ENCODE data around the gene KIAA1614. TPM values are rescaled to one million over a fixed set of nuclear protein-coding genes. Genes with fewer than 3 reads are reported as not detected.

KIAA1614 gene
- polyA plus RNA-seq, 3 donors from 2014 or later: not detected

DNA sequence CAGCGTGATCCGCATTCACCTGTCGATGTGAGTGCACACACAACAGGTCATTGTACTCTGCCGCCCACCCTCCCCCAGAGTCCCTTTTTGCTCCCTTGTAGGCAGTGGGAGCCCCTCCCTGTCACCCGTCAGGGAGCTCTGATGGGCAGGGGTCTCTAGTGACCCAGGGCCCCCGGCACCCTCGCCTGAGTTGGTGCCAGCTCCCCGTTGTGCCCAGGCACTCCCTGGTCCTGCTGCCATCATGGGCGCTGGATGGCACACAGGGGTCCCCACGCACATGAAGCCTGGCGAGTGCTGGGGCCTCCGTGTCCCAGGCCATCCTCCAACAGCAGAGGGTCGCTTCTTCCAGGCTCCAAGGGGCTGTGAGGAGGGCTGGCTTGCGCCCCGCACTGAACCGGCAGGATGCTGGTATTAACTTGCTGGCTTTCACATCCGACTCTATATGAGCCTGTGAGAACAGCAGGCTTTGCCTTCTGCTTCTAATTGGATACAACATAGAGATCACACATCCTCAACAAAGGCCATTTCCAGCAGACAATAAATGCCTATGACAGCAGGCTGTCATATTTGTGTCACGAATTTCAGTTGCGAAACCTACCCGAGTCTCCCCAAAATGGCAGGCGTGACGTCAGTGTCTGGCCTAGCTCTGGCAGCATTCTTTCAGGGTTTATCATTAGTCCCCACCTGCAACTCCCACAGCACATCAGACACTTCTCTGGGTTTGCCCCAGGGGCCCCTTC is 35.4 kb downstream of the KIAA1614 start:
- Mint-ChIP-seq H3K4me3 (no peak overlapping the region), H3K27me3 (ENCODE audit: low read depth in 3 of 3) (peaks cover 0 to 6% (median 4%) of the 10 kb centered on the region in 3 donors), H3K9me3 (peaks cover 0 to 2% (median 0%) of the 10 kb centered on the region in 6 donors), H3K27ac (no peak overlapping the region), H3K4me1 (peaks cover under 1% of the 10 kb centered on the region in 2 donors), H3K36me3 (peaks cover 4 to 26% (median 5%) of the 10 kb centered on the region in 3 donors)
- no peak for DNase-seq

DNA sequence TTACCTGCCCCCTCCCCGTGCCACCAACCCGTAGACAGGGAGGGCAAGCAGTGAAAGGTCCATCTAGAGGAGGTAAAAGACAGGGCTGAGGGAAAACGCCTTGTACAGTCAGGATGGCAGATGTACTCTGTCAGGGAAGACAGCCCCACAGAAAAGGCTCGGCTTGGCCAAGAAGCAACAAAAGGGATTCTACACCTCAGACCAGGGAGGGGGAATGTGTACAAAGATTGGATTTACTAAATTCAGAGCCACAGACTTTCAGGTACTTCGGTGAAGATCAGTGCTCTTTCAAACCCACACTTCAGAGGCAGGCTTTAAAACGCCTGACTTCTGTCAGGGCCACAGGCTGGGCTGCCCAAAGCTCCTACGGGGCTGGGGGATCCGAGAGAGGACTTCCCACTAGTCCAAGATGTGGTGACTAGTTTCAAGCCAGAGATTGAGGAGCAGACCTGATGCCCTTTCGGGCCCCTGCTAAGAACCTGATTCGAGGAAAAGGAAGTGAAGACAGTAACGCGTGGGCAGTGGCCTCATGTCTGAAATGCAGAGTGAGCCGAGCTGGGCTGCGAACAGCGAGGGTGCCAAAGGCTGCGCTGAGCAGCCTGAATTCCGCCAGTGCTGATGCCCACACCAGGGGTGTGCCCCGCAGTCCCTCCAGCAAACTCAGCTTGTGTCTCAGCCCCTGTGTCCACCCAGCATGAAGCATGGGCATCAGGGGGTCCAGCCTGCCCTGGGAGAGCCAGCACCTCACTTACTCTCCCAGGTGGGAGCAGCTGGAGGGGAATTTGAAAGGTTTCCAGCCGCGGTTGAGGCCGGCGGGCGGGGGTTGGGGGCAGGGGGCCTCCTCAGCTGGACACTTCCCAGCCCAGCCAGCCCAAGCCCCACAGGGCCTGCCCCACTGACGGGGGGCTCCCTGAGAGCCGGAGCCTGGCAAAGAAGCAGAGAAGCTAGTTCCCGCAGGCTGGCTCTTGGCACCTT is 36.2 kb downstream of the KIAA1614 start:
- H3K4me3 Mint-ChIP-seq: no peak overlapping the region
- no peak for DNase-seq

GRCh38 chr1:180949616-180950000 is 36.9 kb downstream of the KIAA1614 start:
- Mint-ChIP-seq H3K36me3 (peaks cover 4 to 21% (median 5%) of the 10 kb centered on the region in 3 donors), H3K27ac (no peak overlapping the region), H3K4me3 (no peak overlapping the region), H3K27me3 (ENCODE audit: low read depth in 3 of 3) (peaks cover 0 to 6% (median 4%) of the 10 kb centered on the region in 3 donors), H3K9me3 (peaks cover 0 to 2% (median 0%) of the 10 kb centered on the region in 6 donors), H3K4me1 (peaks cover 5 to 6% of the 10 kb centered on the region in 2 donors)
- DNase-seq: no peak

More for the DNA sequence above, 36.2 kb downstream of the KIAA1614 start:
- peaks cover 5% of the 10 kb centered on the region in 2 donors for H3K4me1 Mint-ChIP-seq
- peaks cover 4 to 23% (median 5%) of the 10 kb centered on the region in 3 donors for H3K36me3 Mint-ChIP-seq
- peaks cover 0 to 2% (median 0%) of the 10 kb centered on the region in 6 donors for H3K9me3 Mint-ChIP-seq
- H3K27ac Mint-ChIP-seq: no peak overlapping the region
- H3K27me3 Mint-ChIP-seq (ENCODE audit: low read depth in 3 of 3): peaks cover 0 to 6% (median 4%) of the 10 kb centered on the region in 3 donors

- no peak for DNase-seq
- H3K4me3 Mint-ChIP-seq: no peak overlapping the region
- no peak overlapping the region for H3K27ac Mint-ChIP-seq
- H3K4me1 Mint-ChIP-seq: peaks cover 7 to 9% of the 10 kb centered on the region in 2 donors
- peaks cover 0 to 2% (median 0%) of the 10 kb centered on the region in 6 donors for H3K9me3 Mint-ChIP-seq
- peaks cover 4 to 21% (median 5%) of the 10 kb centered on the region in 3 donors for H3K36me3 Mint-ChIP-seq
- H3K27me3 Mint-ChIP-seq (ENCODE audit: low read depth in 3 of 3): peaks cover 0 to 6% (median 4%) of the 10 kb centered on the region in 3 donors
Observed at GRCh38 chr1:180950321-180950720, 37.6 kb downstream of the KIAA1614 start.

GRCh38 chr1:180951186-180951745 is 38.6 kb downstream of the KIAA1614 start:
- H3K4me1 Mint-ChIP-seq: peaks cover 7 to 14% of the 10 kb centered on the region in 2 donors
- no peak overlapping the region for H3K4me3 Mint-ChIP-seq
- peaks cover 0 to 2% (median 0%) of the 10 kb centered on the region in 6 donors for H3K9me3 Mint-ChIP-seq
- peaks cover 4 to 21% (median 5%) of the 10 kb centered on the region in 3 donors for H3K36me3 Mint-ChIP-seq
- H3K27ac Mint-ChIP-seq: no peak overlapping the region
- DNase-seq: no peak
- peaks cover 0 to 6% (median 4%) of the 10 kb centered on the region in 3 donors for H3K27me3 Mint-ChIP-seq (ENCODE audit: low read depth in 3 of 3)

- Mint-ChIP-seq H3K4me3 (no peak overlapping the region), H3K27ac (no peak overlapping the region), H3K27me3 (ENCODE audit: low read depth in 3 of 3) (peaks cover 0 to 4% (median 2%) of the 10 kb centered on the region in 3 donors), H3K9me3 (no peaks in the 10 kb centered on the region), H3K36me3 (peaks cover 0 to 16% (median 0%) of the 10 kb centered on the region in 3 donors), H3K4me1 (peaks cover 7 to 14% of the 10 kb centered on the region in 2 donors)
- DNase-seq: no peak
Observed at GRCh38 chr1:180951836-180952656, 39.3 kb downstream of the KIAA1614 start.

DNA sequence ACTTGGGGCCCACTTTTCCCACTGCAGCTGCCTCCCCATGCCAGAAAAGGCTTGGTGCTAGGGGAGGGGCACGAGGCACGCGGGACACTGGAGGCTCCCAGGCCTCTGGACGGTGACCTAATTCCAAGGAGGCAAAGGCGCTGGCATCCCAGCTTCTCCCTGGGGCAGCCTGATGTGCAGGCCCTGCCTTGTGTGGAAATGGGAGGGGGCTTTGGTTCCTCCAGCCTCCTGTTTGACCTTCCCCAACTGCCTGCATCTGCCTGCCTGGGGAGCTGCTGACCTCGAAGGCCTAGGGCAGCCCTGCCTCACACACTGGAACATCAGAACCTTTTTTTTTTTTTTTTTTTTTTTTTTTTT is 39.9 kb downstream of the KIAA1614 start:
- peaks cover 0 to 14% (median 0%) of the 10 kb centered on the region in 3 donors for H3K36me3 Mint-ChIP-seq
- DNase-seq: no peak
- H3K4me1 Mint-ChIP-seq: peaks cover 7 to 14% of the 10 kb centered on the region in 2 donors
- no peak overlapping the region for H3K27ac Mint-ChIP-seq
- H3K27me3 Mint-ChIP-seq (ENCODE audit: low read depth in 3 of 3): peaks cover 0 to 4% (median 2%) of the 10 kb centered on the region in 3 donors
- H3K9me3 Mint-ChIP-seq: no peaks in the 10 kb centered on the region
- H3K4me3 Mint-ChIP-seq: no peak overlapping the region

GRCh38 chr1:180953291-180954004 is 40.8 kb downstream of the KIAA1614 start:
- no peaks in the 10 kb centered on the region for H3K9me3 Mint-ChIP-seq
- peak overlapping the region in 3 of 6 donors; percentile 22 to 51 (median 49) for H3K27ac Mint-ChIP-seq
- H3K4me1 Mint-ChIP-seq: peaks cover 7 to 14% of the 10 kb centered on the region in 2 donors
- H3K36me3 Mint-ChIP-seq: peaks cover 0 to 11% (median 3%) of the 10 kb centered on the region in 3 donors
- H3K27me3 Mint-ChIP-seq (ENCODE audit: low read depth in 3 of 3): peaks cover 0 to 4% (median 2%) of the 10 kb centered on the region in 3 donors
- peak in 1 of 3 donors; percentile 12 for DNase-seq
- H3K4me3 Mint-ChIP-seq: peak overlapping the region; percentile 77 to 87 (median 81)

DNA sequence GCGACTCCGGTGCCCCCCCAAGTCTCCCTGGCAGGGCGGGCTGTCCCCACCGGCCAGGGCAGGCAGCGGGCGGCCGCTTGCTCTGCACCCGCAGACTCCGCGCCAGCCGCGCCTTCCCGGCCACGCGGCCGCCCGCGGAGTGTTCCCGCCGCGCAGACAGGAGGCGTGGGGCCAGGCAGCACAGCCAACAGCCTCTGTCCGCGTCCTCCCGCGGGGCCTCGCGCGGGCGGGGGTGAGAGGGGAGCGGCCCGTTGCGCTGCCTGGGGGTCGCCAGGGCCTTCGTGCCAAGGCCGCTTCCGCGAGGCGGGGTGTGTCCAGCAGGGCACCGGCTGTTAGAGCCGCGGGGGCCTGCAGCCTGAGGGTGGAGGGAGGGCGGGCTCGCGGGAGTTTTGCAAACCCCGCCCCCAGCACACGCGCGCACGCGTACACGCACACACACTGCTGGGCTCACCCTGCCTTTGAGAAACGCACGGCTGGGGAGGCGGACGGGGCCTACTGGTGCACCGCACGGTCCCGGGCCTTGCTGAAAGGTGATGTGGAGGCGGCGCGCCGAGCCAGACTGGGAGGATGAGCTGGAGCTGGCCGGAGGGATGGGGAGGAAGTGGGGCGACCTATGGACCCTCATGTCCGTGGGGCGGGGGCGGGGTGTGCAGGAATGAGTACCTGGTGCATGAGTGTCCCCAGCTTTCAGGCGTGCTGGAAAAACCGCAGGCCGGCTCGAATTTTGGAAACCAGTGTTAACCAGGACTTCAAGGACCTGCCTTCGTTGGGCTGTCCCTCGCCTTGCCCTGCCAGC is 41.5 kb downstream of the KIAA1614 start:
- peaks cover 0 to 2% (median 2%) of the 10 kb centered on the region in 3 donors for H3K27me3 Mint-ChIP-seq (ENCODE audit: low read depth in 3 of 3)
- peak overlapping the region; percentile 49 to 75 (median 70) for H3K4me3 Mint-ChIP-seq
- H3K27ac Mint-ChIP-seq: peak overlapping the region in 3 of 6 donors; percentile 60 to 77 (median 69)
- peaks cover 0 to 6% (median 3%) of the 10 kb centered on the region in 3 donors for H3K36me3 Mint-ChIP-seq
- DNase-seq: peak; percentile 52 to 77 (median 56)
- peaks cover 7 to 14% of the 10 kb centered on the region in 2 donors for H3K4me1 Mint-ChIP-seq
- H3K9me3 Mint-ChIP-seq: no peaks in the 10 kb centered on the region

GRCh38 chr1:180954801-180955165 is 42.1 kb downstream of the KIAA1614 start:
- H3K4me1 Mint-ChIP-seq: peaks cover 7 to 14% of the 10 kb centered on the region in 2 donors
- DNase-seq: no peak
- peak overlapping the region; percentile 49 to 75 (median 70) for H3K4me3 Mint-ChIP-seq
- H3K9me3 Mint-ChIP-seq: no peaks in the 10 kb centered on the region
- H3K36me3 Mint-ChIP-seq: peaks cover 0 to 4% (median 3%) of the 10 kb centered on the region in 3 donors
- peak overlapping the region in 1 of 6 donors; percentile 22 for H3K27ac Mint-ChIP-seq
- peaks cover 0 to 2% (median 2%) of the 10 kb centered on the region in 3 donors for H3K27me3 Mint-ChIP-seq (ENCODE audit: low read depth in 3 of 3)

GRCh38 chr1:180956028-180956640 is 43.4 kb downstream of the KIAA1614 start:
- DNase-seq: no peak
- Mint-ChIP-seq H3K9me3 (no peaks in the 10 kb centered on the region), H3K27ac (peak overlapping the region in 1 of 6 donors; percentile 72), H3K27me3 (ENCODE audit: low read depth in 3 of 3) (peaks cover 0 to 2% (median 0%) of the 10 kb centered on the region in 3 donors), H3K4me1 (peaks cover 7 to 14% of the 10 kb centered on the region in 2 donors), H3K36me3 (peaks cover 0 to 11% (median 8%) of the 10 kb centered on the region in 3 donors), H3K4me3 (peak overlapping the region in 2 of 5 donors; percentile 35 to 75)
